ENCODE measurements around the gene SHC4.
"Not testable (repeated sequence)": the region's sequence is repeated elsewhere in the genome, so short reads cannot be mapped to it uniquely, and the experiment has no call there.

SHC4 gene

GRCh38 chr15:48916721-48917120, 47.0 kb downstream of the SHC4 start:
- no peak for DNase-seq

DNA sequence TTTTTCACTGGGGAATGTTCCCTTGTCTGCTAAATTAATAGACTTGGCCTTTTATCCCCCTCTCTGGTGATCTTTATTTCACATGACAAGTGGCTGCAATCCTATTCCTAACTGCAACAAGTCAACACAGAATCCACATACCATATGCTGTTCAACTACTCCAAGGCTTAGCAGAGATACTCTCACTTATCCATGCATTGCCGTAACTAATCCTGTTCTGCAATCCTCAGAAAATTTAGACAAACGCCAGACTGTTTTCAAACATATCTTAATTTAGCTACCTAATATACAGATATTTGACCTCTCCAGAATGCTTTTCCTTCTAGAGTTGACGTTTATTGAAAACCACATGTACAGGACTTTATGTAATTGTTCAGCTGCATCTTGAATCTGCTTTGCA, 47.9 kb downstream of the SHC4 start:
- DNase-seq, result no peak

DNA sequence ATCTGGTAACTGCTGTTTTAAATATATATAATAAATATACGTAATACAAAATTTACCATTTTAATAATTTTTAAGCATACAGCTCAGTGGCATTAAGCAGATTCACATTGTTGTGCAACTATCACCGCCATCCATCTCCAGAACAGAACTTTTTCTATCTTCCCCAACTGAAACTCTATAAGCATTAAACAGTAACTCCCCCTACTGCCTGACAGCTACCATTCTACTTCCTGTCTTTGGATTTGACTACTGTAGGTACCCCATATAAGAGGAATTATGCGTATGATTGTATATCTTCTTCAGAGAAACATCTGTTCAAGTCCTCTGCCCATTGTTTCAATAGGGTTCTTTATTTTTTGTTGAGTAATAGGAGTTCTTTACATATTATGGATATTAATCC, 49.0 kb downstream of the SHC4 start:
- no peak for DNase-seq

GRCh38 chr15:48913141-48913540, 50.6 kb downstream of the SHC4 start:
- DNase-seq, result no peak

DNA sequence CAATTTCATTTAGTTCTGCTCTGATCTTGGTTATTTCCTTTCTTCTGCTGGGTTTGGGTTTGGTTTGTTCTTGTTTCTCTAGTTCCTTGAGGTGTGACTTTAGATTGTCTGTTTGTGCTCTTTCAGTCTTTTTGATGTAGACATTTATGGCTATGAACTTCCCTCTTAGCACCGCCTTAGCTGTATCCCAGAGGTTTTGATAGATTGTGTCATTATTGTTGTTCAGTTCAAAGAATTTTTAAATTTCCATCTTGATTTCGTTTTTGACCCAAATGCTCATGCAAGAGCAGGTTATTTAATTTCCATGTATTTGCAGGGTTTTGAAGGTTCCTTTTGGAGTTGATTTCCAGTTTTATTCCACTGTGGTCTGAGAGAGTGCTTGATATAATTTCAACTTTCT, 53.2 kb downstream of the SHC4 start:
- not testable (repeated sequence) for DNase-seq

- not testable (repeated sequence) for DNase-seq
Observed at GRCh38 chr15:48909313-48909712, 54.4 kb downstream of the SHC4 start.

- DNase-seq, result no peak
Observed at GRCh38 chr15:48905847-48906246, 57.9 kb downstream of the SHC4 start.

- no peak for DNase-seq
Observed at GRCh38 chr15:48905216-48905615, 58.5 kb downstream of the SHC4 start.

DNA sequence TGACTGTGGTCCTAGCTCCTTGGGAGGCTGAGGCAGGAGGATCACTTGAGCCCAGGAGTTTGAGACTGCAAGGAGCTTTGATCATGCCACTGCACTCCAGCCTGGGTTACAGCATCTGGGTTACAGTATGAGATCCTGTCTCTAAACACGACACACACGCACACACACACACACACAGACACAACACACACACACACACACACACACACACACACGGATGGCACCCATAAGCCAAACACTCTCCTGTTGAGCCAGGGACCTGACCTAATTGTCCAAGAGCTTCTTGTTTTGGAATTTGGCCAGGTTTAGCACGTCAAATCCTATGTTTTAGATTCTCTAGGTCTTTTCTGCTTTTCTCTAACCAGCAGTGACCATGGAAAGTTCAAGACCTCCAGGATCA, 59.0 kb downstream of the SHC4 start:
- DNase-seq, result no peak

DNA sequence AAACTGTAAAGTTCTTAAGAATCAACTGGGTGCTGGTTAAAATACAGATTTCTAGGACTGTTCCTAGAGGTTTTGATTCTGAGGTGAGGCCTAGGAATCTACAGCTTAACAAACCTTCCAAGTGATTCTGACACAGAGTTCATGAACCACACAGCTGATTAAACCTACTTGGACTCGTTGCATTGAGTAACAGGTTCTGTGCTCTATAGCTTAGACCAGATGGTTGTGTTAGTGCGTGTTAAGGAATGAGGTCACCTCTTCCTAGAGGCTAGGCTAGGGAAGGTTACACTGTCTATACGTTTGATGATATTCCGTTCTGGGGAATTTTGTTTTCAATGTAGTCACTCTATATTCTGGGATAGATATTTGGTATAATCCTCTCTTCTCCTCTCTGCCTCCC, 63.9 kb downstream of the SHC4 start:
- no peak for DNase-seq

DNA sequence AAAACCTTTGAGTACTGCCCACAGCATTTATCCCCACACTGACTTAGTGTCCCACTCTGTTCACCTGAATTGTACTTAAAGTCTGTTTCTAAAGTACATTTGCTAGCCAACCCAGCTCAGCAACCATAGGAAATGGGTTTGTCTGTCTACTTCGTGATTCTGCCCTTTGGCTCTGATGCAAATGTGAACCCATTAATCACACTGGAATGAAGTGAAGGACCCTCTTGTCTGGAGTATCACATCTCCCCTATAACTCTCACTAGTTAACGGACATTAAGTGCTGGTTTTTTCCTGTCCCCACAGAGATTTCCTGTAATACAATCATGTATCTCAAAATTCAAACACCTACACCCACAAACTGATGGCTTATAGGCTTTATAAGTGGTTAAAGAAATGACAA, 65.3 kb downstream of the SHC4 start:
- no peak for DNase-seq

GRCh38 chr15:48898032-48898431, 65.7 kb downstream of the SHC4 start:
- no peak for DNase-seq

DNA sequence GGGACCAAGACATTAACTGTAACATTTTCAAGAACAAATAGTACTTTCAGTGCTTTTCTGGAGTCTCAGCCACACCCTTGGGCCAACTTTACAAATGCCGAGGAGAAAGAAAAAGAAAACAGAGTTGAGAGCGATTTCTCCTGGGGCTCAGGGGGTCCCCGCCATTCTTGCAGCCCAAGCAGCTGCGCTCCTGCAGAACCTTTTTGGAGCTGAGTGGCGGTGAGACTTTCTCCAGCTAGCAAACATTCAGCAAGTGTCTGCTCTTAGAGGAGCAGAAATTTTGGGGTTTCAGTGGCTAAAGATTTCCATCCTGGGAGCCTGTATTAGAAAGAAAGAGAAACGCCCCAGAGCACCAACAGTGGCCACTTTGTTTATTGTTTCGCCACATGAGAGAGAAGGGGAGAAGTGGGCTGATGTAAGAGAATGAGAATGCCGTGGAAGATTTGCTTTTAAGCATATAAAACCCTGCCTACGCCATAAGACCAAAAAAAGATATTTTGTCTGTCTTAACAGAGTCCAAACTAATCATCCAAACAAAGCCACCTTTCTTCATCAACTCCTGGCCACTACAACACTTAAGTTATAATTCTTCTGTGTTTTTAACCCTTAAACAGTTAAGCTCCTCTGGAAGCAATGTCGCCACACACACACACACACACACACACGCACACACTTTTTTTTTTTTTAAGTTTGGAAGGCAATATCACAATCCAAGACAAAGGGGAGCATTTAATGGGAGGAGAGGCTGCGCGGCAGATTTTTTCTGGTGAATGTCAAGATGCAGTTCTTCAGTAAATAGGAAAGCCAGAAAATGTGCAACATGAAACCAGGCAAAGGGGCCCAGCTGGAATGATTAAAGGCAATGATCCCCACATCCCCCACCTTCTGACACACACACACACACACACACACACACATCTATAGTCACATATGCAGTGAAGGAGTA, 66.6 kb downstream of the SHC4 start:
- no peak for DNase-seq

DNA sequence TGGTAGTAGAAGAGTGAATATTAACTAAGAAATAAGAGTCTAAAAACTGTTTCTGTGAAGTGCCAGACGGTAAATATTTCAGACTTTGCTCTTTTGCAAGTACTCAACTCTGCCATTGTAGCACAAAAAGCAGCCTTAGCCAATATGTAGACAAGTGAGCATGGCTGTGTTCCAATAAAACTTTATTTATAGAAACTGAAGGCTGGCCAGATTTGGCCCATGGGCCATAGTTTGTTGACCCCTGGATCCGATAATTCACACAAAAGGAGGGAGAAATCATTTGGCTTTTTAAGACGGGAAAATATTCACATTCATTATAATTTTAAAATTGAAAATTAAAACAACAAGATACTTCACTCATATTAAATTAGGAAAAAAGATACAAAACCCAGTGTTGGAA, 70.4 kb downstream of the SHC4 start:
- DNase-seq, result no peak

DNA sequence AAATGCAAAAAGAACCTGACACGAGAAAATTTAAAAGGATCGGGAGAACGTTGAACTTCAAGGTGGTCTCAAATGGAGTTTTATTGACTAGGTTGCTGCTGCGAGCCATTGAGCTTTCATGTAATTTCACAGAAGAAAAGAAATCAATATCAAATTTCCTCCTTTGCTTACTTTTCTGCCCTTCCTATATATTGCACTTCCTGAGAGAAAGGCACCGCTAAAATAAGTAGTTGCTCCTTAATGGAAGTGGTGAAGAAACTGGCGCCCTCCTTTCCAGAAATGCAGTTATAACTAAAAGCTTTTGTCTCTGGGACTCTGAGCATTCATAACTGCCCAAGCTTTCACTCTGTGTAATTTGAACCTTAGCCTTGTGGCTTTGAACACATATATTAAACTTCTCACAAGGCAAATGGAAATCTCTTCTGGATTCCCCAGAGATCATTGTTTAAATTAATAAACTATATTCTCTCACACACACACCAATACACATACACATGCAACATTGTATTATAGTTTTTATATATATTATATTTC, 72.4 kb downstream of the SHC4 start:
- DNase-seq, result no peak

DNA sequence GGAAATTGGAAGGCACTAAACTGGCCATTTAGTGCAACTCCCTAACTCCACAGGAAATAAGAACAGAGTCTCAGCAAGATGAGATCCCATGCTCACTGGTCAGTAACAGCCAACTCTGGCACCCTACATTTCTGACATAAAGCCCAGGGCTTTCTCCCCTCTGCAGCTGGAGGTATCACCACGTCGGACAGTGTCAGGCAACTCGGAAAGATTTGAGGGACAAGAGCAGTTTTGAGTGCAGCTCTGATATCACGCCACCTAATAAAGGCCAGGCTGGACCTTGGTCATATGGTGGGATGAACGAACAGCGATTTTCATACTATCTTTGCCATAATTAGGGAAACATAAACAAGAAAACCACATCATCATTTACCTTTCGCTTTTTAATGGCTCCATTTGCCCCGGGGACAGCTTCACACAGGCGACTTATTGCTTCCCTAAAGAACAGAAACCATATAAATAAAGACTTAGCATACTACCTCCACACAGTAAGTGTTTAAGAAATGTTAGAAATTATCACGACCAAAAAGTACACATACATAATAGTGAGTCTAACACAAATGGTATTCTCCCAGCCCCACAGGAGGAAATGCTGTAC, 73.2 kb downstream of the SHC4 start:
- DNase-seq, result no peak

DNA sequence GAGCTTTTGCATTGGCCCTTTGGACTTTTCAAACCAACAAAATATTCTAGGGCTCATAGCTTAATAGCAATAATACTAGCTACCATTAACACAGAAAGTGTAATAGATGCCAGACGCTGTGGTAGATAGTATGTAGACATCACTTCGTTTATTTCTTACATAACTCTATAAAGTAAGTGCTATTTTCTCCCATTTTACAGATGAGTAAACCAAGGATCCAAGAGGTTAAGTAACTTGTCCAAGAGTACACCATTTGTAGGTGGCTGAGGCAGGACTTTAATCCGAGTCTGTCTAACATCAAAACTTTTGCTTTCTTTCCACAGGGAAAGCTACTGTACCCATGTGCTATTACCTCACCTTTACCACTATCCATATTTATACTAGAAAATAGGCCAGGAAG, 73.8 kb downstream of the SHC4 start:
- no peak for DNase-seq

DNA sequence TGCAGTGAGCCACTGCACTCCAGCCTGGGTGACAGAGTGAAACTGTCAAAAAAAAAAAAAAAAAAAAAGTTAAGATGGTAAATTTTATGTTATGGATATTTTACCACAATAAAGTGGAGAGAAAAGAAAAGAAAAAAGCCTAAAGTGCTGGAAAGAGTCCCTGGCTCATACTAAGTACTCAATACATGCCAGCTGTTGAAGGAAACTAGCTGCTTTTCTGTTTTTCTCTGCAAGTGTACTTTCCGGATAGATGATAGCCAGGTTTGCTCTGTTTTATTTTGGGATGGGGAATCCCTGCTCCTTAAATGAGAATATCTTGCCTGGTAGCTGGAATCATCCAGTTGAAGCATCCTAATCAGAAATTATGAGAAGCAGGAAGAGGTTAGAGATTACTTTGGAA, 74.9 kb downstream of the SHC4 start:
- no peak for DNase-seq

- peak; percentile 38 to 52 for DNase-seq
Observed at GRCh38 chr15:48888191-48888590, 75.5 kb downstream of the SHC4 start.

GRCh38 chr15:48887144-48887543, 76.6 kb downstream of the SHC4 start:
- no peak for DNase-seq

DNA sequence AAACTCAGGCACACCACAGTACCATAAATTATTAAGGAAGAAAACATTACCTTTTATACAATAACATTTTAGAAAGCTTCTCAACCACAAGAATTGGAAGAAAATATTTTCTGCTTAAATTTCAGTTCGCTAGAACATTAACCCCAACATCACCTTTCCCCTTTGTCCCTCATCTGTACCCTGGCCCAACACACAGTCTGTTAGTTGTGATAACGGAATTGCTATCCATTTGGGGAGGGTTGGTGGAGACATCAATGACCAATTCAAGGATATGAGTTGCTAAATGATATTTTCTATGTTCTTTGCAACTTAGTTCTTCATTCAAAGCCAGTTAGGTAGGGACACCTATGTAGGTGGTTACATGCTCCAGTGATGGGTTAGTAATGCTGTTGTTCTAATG, 80.0 kb downstream of the SHC4 start:
- DNase-seq, result no peak

- DNase-seq, result no peak
Observed at GRCh38 chr15:48880070-48880634, 83.6 kb downstream of the SHC4 start.

GRCh38 chr15:48877630-48878595, 85.8 kb downstream of the SHC4 start, which contains the start of gene EID1:
Gene EID1, plus strand, starts transcription at chr15:48878134. Its CDS starts 43 bp downstream, at chr15:48878177.
- peak; percentile 91 to 93 for DNase-seq
